Measurements from ENCODE around the gene CSNK2B.

CSNK2B gene

DNA sequence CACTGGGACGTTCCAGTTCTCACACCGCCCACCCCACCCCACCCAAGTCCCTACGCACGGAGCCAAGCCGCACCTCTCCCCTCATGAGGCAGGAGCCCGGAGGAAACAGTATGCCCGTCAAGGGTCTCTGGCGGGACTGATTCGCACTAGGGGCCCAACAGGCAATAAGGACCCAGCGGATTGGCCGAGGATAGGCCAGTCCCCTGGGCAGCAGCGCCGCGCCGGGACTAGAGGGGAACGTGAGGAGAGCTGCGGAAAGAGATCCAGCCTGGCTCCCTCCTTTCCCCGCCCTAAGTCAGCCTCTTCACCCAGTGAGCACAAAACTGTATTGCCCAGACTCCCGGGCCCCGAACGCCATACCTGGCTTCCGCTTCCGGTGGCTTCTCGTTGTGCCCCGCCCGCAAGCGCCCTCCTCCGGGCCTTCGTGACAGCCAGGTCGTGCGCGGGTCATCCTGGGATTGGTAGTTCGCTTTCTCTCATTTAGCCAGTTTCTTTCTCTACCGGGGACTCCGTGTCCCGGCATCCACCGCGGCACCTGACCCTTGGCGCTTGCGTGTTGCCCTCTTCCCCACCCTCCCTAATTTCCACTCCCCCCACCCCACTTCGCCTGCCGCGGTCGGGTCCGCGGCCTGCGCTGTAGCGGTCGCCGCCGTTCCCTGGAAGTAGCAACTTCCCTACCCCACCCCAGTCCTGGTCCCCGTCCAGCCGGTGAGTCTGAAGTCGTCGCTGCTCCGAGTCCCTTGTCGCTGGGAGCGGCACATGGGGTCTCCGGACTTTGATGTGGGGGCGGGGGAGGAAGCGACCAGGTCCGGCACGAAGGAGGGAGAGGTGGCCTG lies at the start of gene CSNK2B:
CSNK2B (plus strand) TSS at position 580 of the 836 bp plus-strand sequence. CDS start 752 bp downstream, outside the sequence.
- peak; percentile 96 for DNase-seq (ENCODE audit: low read depth in 2 of 2)

DNA sequence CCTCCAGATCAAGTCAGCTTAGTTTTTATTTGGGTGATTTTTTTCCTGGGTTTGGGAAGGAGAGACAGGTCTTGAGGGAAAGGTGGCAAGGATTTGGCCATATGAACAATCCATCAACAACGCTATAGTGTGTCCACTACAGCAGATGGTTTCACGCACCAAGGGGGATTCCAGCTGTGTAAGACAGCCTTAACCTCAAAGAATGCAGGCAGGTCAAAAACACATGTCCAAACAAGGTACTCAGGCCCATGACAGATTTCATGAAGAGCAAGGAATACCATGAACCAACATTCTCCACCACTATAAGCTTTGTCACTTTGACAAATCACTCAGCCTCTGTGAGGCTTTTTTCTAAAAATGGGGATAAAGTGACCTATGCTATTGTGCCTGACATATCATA lies 48.9 kb upstream of the CSNK2B start:
- DNase-seq (ENCODE audit: low read depth in 2 of 2) = no peak

DNA sequence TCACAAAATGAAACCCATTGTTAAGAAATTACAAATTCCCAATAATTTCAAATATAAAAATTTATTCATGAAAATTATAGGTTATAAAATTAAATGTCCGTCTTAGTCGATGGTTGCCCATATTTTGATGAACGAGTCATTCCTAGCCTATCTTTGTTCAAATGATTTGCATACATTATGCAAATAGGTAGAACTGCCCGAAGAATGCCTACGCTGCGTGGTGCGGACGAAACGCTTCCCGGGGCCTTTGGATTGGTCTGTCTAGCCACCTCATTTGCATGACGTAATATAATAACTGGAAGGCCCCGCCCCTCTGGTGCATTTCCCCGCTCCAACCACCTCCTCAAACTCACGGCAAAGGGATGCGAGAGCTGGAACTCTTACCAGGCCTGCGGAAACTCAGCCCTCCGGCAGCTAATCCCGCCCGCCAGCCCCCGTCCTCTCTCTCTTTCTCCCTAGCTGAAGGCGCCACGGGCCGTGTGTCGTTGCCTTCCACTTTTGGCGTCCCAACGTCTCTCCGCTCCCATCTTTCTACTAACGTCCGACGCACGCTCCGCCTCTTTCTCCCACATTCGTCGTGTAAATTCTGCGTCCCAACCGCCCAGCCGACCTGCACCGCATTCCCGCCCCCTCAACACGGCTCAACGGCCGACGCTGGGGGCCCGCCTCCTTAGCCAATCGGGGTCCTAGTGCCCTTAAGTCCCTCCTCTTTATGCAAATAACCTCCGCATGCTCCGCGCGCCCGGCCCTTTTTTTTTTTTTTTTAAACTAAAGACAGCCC lies 45.9 kb upstream of the CSNK2B start:
- DNase-seq (ENCODE audit: low read depth in 2 of 2) = peak; percentile 93 to 94

DNA sequence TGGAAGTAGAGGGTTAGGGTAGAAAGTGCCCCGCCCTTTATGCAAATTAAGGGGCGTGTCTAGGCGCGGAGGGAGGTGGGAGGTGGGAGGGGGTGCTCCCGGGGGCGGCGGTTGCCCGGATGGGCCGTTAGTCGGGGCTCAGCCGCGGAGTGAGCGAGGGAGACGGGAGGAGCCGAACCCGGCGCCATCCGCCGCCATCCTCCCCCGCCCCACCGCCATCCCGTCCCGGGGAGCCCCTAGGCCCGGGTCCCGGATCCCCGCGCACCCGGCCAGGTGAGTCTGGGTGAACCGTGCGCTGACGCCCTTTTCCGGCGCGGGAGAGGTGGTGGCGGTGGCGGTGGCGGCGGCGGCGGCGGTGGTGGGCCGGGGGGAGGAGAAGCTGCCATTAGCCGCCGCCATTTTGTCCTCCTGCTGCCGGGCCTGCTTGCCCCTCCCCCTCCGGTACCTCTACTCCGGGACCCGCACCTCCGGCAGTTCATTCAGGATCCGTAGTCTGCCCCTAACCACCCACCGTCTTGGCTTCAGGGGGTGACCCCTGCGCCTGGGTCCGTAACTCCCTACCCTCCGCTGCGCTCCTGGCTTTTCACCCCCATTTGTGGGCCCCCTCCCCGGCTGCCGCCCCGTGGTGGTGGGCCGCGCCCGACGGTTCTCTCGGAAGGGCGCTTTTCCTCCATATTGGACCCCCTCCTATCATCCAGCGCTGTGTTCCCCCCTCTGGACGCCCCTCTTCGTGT lies 45.1 kb upstream of the CSNK2B start, which contains the start of gene PRRC2A:
PRRC2A (plus strand) TSS at position 130 of the 734 bp plus-strand sequence. CDS start 2,075 bp downstream, outside the sequence.
- DNase-seq (ENCODE audit: low read depth in 2 of 2) = peak in 1 of 2 donors; percentile 89

DNA sequence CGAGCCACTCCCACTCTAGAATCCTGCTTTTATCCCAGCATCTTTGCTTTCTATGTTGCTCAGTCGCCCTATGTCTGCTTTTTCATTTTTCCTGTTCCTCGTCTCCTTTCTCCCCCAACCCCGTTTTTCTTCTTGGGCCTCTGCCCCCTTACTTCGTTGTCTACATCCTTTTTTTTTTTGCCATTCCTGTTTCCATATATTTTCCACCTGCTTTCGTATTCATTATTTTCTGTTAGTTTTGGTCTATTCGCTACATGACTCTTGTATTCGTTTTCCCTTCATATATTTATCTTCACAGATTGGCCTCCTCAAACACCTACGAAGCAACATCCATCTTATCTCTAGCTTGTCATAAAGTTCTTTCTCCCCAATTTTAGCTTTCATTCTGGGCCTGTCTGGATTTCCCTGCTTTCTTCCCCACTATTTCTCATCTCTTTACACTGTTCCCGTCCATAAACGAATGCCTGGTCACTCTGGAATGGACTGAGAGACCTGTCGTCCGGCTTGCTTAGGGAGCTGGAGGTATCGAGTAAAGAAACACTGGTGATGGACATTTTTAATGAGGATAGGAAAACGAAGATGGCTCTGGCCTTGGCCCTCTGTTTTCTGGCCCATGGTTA lies 44.5 kb upstream of the CSNK2B start:
- DNase-seq (ENCODE audit: low read depth in 2 of 2) = no peak

DNA sequence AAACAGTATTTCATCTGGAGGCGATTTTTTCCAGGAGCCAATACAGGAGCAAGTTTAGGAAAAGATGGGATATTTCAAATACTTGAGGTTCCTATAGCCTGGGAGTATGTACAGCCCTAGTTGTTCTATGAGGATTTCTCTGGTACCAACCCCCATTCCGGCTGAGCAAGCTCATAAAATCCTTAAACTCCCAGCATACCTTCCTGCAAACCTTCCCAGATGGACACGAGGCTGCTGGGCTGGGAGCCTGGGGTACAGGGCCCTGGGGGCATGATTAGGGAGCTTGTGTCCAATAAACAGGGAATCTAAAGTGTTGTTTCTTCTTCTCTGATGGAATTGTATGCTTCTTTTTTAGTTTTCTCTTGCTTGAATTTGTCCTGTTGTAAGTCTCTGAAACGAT lies 43.9 kb upstream of the CSNK2B start:
- DNase-seq (ENCODE audit: low read depth in 2 of 2) = no peak

DNA sequence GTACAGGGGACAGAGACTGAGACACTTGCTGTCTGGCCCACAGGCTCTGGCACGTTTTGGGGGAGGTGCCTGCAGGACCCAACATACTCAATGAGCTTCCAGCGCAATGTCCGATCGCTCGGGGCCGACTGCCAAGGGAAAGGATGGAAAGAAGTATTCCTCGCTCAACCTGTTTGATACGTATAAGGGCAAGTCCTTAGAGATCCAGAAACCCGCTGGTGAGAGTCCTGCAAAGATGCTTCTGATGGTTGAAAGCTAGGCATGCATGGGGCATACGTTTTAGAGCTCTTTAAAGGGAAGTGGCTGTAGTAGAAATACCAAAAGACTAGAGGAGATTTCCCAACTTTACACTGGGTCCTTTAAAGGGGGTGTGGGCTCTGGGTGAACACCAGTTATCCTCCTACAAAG lies 43.2 kb upstream of the CSNK2B start:
- DNase-seq (ENCODE audit: low read depth in 2 of 2) = no peak

DNA sequence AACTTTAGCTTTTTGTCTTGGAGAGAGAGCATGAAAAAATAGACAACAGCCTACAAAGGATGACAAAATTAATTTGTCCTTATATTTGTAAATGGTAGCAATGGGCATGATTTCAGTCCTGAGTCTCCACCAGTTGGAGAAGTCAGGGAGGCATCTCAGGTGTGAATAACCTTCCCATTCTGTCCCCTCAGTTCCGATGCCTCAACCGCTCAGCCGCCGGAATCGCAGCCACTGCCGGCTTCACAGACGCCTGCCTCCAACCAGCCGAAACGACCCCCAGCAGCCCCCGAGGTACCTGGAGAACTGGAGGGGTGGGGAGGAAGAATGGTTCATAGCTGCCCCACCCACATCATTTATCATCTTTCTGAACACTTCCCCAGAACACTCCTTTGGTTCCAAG lies 41.8 kb upstream of the CSNK2B start:
- no peak for DNase-seq (ENCODE audit: low read depth in 2 of 2)

DNA sequence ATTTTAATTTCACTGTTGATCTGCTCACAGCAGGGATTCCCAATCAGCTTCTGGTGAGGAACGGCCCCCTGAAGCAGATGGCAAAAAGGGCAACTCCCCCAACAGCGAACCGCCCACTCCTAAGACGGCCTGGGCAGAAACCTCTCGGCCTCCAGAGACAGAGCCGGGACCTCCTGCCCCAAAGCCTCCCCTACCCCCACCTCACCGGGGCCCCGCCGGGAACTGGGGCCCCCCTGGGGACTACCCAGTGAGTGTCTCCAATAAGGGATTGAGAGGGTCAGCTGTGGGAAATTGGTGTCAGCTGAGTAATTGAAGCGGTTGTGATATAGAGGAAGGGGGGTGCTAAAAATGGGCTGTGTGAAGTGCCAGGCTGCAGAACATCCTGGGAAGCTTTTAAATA lies 38.9 kb upstream of the CSNK2B start:
- DNase-seq (ENCODE audit: low read depth in 2 of 2) = no peak

DNA sequence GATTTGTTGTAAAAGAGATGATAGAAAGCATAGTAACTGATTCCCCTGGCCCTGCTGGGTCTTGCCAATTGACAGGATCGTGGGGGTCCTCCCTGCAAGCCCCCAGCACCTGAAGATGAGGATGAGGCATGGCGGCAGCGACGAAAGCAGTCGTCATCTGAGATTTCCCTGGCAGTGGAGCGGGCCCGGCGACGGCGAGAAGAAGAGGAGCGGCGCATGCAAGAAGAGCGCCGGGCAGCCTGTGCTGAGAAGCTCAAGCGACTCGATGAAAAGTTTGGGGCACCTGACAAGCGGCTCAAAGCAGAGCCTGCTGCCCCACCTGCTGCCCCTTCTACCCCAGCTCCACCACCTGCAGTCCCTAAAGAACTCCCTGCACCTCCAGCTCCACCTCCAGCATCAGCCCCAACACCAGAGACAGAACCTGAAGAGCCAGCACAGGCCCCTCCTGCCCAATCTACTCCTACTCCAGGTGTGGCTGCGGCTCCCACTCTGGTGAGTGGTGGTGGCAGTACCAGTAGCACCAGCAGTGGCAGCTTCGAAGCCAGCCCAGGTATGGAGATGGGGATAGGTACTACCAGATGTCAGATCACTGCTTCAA lies 38.1 kb upstream of the CSNK2B start:
- no peak for DNase-seq (ENCODE audit: low read depth in 2 of 2)

DNA sequence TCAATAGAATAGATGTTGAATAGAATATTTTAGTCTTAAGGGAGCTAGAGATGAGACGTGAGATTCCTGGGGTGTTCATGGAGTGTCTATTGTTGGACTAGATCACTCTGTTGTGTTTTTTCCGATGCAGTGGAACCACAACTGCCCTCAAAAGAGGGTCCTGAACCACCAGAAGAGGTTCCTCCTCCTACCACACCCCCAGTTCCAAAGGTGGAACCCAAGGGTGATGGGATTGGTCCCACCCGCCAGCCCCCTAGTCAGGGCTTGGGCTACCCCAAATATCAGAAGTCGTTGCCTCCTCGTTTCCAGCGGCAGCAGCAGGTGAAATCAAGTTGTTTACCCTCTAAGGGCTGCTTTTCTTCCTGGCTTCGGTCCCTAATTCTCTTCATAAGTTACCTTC lies 36.9 kb upstream of the CSNK2B start:
- no peak for DNase-seq (ENCODE audit: low read depth in 2 of 2)

DNA sequence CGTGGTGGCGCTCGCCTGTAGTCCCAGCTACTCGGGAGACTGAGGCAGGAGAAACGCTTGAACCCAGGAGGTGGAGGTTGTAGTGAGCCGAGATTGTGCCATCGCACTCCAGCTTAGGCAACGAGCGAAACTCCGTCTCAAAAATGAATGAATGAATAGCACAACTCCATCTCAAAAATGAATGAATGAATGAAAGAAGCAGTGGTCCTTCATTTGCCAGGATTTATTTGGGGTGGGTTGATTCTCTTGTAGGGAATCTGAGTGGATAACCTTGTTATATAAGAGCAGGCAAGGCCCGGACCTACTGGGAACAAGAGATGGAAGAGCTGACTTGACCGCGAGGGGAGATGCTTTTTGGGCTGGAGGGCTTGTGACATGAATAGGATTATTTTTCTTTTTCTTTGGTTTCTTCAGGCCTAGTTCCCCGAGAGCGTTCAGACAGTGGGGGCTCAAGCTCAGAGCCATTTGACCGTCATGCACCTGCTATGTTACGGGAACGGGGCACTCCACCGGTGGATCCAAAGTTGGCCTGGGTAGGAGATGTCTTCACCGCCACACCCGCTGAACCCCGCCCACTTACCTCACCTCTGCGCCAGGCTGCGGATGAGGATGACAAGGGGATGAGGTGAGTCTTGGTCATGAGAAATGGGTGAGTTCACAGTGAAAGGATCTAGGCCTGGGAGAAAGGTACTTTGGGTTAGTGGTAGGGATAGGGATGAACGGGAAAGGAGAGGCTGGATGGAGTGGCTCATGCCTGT lies 35.5 kb upstream of the CSNK2B start:
- DNase-seq (ENCODE audit: low read depth in 2 of 2) = no peak

DNA sequence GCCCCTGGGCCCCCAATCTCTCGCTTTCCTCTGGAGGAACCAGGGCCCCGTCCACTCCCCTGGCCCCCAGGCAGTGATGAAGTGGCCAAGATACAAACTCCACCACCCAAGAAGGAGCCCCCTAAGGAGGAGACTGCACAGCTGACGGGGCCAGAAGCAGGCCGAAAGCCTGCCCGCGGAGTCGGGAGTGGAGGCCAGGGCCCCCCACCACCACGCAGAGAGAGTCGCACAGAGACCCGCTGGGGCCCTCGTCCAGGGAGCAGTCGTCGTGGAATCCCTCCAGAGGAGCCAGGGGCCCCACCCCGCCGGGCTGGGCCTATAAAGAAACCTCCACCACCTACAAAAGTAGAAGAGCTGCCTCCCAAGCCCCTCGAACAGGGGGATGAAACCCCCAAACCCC lies 34.7 kb upstream of the CSNK2B start:
- DNase-seq (ENCODE audit: low read depth in 2 of 2) = no peak

DNA sequence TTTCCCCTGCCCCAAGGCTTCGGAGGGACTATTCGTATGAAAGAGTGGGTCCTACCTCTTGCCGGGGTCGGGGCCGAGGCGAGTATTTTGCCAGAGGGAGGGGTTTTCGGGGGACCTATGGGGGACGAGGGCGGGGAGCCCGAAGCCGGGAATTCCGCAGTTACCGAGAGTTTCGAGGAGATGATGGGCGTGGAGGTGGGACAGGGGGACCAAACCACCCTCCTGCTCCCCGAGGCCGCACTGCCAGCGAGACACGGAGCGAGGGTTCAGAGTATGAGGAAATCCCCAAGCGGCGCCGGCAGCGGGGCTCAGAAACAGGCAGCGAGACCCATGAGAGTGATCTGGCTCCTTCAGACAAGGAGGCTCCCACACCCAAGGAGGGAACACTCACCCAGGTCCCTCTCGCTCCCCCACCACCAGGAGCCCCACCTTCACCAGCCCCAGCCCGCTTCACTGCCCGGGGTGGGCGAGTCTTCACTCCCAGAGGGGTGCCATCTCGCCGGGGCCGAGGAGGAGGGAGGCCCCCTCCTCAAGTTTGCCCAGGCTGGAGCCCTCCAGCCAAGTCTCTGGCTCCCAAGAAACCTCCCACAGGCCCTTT lies 34.1 kb upstream of the CSNK2B start:
- DNase-seq (ENCODE audit: low read depth in 2 of 2) = no peak

DNA sequence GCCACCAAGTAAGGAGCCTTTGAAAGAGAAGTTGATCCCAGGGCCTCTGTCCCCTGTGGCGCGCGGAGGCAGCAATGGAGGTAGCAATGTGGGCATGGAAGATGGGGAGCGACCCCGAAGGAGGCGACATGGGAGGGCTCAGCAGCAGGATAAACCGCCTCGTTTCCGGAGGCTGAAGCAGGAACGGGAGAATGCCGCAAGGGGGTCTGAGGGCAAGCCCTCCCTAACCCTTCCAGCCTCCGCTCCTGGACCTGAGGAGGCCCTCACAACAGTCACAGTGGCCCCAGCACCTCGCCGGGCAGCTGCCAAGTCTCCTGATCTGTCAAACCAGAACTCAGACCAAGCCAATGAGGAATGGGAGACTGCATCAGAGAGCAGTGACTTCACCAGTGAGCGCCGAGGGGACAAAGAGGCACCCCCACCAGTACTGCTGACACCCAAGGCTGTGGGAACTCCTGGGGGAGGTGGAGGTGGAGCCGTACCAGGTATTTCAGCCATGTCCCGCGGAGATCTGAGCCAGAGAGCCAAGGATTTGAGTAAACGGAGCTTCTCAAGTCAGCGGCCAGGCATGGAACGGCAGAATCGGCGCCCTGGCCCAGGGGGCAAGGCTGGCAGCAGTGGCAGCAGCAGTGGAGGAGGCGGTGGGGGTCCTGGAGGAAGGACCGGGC lies 33.5 kb upstream of the CSNK2B start:
- DNase-seq (ENCODE audit: low read depth in 2 of 2) = no peak

DNA sequence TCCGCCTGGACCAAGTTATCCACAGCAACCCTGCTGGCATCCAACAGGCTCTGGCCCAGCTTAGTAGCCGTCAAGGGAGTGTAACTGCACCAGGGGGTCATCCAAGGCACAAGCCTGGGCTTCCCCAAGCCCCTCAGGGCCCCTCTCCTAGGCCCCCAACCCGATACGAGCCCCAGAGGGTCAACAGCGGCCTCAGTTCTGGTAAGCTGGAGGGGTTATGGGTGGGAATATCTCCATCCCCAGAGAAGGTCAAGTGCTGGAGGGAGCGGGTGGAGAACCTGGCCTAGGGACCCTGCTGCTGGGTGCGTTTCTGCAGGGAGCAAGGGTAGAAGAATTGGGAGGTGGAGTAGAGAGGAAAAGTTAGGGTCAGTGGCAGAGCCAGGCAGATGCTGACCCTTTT lies 32.4 kb upstream of the CSNK2B start:
- no peak for DNase-seq (ENCODE audit: low read depth in 2 of 2)

DNA sequence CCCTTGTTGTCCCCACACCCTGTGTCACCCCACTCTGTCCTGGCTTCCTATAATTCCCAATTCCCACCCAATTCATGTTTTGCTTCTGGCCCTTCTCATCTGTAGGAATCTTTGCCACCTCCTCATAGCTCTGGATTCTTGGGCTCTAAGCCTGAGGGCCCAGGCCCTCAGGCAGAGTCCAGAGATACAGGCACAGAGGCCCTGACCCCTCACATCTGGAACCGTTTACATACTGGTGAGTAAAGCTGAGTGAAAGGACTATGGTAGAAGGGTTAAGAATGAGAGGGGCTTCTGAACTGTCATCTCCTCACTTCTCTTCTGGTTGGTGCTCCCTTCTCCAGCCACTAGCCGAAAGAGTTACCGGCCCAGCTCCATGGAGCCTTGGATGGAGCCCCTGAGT lies 31.7 kb upstream of the CSNK2B start:
- no peak for DNase-seq (ENCODE audit: low read depth in 2 of 2)

DNA sequence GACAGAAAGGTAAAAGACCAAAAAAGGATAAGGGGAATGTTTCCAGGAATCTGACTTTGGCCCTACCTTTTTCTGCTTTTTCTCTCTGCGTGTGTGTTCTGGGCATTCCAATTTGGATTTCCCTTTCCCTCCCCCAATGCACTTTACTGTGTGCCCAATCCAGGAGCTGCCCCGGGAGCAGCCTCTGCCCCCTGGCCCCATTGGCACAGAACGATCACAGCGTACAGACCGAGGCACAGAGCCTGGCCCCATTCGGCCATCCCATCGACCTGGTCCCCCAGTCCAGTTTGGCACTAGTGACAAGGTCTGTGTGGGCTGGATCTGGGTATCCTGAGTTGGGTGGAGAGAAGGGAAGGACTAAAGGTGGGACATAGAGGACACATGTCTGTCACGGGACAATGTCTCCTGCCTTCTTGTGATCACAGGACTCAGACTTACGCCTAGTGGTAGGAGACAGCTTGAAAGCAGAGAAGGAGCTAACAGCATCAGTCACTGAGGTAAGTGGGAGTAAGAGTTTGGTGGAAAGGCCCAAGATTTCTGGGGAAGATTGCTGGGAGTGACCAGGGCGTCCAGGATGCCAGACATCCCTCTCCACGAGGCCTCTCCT lies 30.8 kb upstream of the CSNK2B start:
- no peak for DNase-seq (ENCODE audit: low read depth in 2 of 2)
